SIG-M5 treated with dmso at 0.1 percent for 504 hours (cell line): Measurements from ENCODE around the gene MYO1C.
"Not testable (repeated sequence)": the region's sequence is repeated elsewhere in the genome, so short reads cannot be mapped to it uniquely, and the experiment has no call there.

Source experiments
- DNase-seq: peaks from one replicate; lab custom pipeline; 2025; ENCODE audit not compliant: unreplicated experiment; lab: John Stamatoyannopoulos, UW

Gene MYO1C

DNA sequence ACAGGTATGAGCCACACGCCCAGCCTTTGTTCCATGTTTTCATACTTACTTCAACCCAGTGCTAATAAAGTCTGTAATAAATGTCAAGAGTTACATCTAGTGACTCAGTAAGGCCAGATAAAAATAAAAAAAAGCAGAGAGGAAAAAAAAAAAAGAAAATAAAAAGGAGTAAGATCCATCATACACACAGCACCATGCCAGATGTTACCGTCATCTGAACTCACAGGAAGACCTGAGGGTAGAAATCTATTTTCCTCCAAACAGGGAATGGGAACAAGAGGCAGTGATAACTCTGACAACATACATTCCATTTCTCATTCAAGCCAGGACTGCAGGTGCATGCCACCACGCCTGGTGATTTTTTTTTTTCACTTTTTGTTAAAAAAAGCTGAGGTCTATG lies 57.2 kb downstream of the MYO1C start:
- DNase-seq: no peak

DNA sequence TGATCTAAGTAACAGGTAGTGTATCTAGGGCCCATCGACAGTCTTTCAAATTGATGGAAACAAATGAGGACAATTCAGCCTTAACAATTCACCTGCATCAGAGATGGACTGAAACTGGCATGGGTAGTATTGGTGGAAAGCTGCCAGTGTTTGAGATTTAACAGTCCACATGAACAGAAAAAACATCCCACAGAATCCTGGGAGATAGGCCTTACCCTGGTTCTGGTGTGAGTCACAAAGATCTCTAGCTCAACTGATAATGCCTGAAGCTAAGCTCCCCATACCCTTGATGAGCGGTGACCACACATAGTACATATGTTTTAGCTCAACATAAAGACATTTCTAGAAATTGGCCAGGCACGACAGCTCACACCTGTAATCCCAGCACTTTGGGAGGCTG lies 58.3 kb downstream of the MYO1C start:
- DNase-seq: no peak

DNA sequence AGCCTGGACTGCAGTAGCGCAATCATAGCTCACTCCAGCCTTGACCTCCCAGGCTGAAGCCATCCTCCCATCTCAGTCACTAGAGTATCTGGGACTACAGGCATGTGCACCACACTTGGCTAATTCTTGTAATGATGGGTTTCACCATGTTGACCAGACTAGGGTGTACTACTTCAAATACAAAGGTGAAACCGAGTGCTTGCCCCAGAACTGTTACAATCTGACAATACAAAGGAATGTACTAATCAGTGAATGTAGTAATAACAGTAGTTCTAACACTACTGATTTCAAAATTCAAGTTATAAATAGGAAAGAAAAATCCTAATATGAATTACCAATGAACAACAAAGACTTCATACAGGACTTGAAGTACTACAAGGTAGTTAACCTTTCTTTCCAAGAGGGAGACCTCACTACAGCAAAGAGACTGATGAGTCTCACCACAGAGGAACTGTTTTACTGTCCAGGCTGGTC lies 60.8 kb downstream of the MYO1C start:
- DNase-seq: no peak

DNA sequence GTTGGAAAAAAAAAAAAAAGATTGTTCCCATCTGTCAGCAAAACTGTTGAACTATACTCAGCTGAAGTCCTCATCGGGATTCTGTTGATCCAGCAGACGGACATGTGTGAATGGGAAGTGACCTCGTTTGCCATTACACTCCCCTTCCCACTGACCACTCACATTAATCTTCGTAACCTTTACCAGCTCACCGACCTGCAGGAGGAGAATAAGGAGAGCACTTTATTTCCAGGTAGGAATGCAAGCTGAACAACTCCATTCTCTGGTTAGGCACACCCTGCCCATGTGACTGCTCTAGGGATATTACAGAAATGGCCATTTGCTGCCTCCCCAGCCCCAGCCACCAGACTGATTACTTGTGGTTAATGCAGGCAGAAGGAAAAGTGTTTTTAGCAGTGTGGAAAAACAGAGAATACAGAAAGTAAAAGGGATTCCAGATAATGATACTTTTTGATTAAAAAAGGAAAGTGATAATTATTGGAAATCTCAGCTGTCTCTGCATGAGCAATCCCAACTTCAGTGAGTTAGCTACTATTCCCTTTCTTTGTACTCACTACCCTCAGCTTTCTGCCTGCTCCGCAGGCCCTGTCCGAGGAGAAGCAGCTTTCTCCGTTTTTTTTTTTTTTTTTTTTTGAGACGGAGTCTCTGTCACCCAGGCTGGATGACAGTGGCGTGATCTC lies 68.9 kb downstream of the MYO1C start:
- DNase-seq: no peak

DNA sequence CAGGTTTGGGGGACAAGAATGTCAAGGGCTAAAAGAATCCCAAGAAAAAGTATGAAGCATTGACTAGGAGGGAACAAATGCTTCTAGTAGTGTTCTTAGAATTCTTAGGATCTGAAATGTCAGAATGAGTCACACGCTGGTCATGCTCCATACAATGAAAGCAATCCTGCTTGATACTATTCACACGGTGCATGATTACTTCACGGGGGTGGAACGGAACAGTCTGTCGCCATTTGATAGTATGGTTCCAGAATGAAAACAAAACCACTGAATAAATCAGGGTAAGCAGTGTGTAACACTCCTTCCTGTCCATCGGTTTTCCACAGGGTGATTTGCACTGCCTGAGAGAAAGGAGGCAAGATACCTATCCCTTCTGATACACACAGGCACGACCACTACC lies 69.6 kb downstream of the MYO1C start:
- no peak for DNase-seq

DNA sequence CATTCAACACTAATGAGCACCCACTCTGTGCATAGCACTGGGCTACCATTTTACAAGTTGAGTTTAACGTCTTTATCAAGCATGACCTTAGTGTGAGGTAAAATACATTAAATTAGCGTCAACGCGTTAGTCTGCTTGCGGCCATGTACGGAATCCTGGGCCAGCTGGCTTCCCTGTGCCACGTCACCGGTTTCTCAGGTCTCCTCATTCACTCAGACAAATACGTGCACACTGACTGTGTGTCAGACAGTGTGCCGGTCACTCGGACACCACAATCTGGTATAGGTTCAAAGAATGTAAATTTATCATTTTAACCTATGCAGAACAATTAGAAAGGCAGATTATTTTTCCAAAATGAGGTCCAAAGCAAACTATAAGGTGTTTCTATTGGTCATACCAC lies 71.0 kb downstream of the MYO1C start:
- DNase-seq: no peak

DNA sequence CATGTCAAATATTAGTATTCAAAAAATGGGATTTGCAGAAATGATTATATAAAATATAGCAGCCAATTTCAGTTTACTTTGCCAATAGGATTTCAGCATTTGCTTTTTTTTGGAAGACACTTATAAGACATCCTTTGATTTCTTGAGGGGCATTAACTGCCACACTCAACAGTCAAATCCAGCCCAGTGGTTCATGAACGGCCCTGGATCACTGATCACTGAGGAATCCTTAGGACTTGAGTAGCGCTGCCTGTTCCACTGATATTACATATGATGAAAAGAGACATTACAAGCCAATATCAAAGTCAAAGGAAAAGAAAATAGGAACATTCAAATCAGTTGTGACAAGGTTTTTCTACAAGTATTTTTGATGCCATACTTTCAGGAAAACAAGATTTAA lies 71.5 kb downstream of the MYO1C start:
- DNase-seq: no peak

DNA sequence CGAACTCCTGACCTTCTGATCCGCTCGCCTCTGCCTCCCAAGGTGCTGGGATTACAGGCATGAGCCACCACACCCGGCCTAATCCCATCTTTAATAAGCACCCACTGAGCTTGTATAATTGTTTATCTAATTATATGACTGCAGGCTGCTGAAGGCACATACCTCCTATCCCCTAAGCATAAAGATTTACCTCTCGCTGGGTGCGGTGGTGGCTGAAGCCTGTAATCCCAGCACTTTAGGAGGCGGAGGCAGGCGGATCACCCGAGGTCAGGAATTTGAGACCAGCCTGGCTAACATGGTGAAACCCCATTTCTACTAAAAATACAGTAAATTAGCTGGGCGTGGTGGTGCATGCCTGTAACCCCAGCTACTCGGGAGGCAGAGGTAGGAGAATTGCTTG lies 72.3 kb downstream of the MYO1C start:
- DNase-seq: no peak

DNA sequence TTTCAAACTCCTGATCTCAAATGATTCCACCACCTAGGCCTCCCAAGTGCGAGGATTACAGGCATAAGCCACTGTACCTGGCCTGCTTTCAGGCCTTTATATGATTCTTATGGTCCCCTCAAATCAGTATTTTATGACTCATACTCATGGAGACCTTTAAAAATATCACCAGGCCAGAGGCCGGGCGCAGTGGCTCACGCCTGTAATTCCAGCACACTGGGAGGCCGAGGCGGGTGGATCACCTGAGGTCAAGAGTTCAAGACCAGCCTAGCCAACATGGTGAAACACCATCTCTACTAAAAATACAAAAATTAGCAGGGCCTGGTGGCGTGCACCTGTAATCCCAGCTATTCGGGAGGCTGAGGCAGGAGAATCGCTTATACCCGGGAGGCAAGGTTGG lies 74.0 kb downstream of the MYO1C start:
- not testable (repeated sequence) for DNase-seq

DNA sequence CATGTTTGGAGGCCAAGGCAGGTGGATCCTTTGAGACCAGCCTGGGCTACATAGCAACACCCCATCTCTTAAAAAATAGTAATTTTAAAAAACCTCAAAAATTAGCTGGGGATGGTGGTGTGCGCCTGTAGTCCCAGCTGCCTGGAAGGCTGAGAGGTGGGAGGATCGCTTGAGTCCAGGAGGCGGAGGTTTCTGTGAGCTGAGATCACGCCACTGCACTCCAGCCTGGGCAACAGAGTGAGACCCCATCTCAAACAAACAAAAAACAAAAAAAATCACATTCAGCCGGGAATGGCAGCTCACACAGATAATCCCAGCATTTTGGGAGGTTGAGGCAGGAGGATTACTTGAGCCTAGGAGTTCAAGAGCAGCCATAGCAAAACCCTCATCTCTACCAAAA lies 76.1 kb downstream of the MYO1C start:
- DNase-seq: no peak

DNA sequence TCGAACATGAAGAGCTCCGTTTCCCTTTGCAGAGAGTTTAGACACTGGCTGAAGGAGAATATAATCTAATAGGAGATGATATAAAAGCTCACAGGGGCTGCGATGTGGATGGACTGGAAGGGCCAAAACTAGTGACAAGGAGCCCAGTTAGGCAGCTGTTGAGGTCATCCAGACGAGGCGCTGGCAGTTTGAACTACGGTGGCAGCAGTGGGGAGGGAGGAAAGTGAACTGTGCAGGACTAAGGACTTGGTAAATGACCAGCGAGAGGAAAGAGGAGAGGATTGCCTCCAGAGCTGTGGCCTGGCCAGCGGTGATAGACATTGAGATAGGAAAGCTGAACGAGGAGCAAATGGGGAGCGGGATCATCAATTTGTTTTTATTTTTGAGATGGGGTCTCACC lies 77.9 kb downstream of the MYO1C start:
- DNase-seq: no peak
